Measurements from ENCODE around the gene CMKLR1.

CMKLR1 gene

DNA sequence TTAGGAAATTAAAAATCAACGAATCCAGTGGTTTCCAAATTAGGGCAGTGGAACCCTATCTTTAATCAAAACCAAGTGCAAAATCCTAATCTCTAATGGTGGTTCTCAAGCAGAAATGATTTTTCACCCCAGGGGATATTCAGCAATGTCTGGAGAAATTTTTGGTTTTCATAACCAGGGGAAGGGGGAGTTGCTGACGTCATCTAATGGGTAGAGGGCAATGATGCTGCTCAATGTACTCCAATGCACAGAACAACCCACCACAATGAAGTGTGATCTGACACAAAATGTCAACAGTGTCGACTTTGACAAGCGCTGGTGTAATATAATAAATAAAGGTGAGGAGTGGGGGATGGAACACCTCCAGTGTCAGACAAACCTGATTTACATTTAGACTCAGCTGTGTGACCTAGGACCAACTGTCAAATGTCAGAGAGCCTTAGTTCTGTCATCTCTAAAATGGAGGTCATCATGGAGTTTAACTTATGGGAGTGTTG, 81.5 kb downstream of the CMKLR1 start:
- DNase-seq, result no peak

DNA sequence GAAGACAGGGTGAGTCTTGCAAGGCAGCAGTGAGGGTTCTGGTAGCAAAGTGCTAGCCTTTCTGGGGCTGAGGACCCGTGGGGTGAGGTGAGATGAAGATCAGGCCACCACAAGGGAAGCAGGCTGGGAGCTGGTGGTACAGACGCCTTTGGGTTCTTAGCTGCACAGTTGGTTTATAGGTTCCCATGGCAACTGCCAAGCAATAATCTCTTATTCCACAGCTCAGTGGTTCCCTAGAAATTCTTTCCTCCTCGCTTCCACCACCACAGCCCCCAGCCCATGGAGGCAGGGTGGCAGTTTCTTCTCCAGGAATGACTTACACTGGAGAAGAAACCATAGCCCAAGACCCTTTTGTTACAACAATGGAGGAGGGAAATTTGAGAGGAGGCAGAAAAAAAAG, 82.1 kb downstream of the CMKLR1 start:
- no peak for DNase-seq

DNA sequence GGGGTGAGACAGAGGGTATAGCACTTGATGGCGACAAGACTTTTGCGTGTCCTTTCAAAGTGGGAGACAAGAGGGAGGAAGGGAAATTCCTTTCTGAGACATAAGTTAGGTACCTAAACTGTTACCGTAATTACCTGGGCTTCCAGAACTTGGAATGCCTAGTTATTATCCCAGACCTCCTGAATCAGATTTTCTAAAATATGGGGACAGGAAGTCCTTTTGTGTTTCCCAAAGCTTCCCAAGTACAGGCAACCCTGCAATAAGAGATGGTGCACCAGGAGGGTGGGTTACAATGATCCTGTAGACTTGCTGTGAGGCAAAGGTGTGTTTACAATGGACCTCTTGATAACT, 83.9 kb downstream of the CMKLR1 start:
- DNase-seq, result no peak

DNA sequence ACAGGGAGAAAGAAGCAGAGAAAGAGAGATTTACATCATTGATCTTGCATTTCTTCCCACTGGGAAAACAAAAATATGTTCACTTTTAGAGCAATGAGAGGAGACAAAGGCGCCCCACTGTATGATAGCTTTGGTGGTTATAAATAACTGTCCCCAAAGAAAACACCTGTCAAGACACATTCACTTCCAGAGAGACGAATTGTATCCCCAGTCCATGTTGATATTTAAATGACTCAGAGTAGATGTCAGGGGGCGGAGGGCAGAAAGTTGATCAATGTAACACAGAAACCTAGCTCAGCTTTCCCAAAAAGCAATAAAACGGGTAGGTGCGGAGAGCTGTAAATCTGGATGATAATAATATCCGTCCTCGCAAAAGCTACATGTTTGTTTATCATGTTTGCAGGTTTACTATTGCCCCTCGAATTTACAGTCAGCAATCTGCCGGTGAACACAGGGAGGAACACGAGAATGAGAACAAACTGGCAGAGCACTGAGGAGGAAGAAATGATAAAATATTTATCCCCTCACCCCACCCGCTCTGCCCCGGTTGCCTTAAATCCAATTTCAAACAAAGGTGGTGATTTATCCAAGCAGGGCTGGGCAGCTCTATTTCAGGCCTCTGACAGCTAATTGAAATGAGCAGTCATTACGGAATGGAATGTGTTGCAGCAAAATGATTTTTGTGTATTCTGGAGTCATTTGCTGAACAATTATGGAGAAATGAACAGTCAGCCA, 84.4 kb downstream of the CMKLR1 start:
- no peak for DNase-seq

DNA sequence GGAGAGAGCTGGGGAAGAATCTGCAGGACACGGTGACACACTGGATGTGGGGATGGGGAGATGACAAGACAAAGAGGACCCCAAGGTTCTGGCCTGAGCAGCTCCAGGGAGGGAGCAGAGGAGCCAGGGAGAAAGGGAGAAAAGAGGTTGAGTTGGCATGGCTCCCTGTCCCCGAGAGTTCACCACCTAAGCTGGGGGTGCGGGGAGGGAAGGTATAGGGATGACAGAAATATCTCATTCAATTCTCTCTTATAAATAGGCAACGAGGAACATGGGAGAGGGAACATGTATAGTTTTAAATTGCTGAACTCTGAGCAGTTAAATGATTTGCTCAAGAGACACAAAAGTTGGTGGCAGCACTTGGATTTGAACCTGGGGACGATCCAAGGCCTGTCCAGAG, 85.1 kb downstream of the CMKLR1 start:
- DNase-seq, result no peak

DNA sequence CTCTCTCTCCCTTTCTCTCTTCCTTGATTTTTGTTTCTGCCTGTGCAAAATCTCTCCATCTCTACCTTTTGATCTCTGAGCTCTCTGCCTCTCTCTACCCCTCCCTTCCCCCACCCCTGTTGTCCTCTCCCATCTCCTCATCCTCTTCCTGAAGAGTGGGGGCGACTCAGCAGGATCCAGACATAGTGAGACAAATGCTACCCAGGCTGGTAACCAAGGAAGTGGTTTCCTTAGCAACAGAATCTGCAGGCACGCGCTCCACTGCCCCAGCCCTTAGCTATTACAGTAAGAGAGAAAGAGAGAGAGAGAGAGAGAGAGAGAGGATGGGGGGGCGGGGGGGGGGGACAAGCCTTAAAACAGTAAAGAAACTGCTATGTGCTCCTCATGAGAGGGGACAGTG, 85.6 kb downstream of the CMKLR1 start:
- DNase-seq, result no peak

DNA sequence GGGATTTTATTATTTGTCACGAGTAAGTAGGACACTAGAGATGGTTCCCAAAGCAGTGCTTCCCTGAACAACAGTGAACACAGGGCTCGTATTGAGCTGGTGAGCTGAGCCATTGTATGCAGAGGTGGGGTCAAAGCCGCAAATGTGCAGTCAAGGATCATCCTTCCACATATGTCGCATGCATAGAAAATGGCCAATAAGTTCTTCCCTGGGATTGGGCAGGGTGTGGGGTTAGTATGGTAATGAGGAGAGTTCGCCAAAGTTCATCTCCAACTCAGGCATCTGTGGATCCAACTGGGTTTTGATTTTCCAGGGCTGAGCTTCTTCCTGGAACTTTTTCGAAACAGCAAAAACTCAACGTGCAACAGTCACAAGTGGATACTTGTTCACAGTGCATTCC, 86.6 kb downstream of the CMKLR1 start:
- DNase-seq, result no peak

DNA sequence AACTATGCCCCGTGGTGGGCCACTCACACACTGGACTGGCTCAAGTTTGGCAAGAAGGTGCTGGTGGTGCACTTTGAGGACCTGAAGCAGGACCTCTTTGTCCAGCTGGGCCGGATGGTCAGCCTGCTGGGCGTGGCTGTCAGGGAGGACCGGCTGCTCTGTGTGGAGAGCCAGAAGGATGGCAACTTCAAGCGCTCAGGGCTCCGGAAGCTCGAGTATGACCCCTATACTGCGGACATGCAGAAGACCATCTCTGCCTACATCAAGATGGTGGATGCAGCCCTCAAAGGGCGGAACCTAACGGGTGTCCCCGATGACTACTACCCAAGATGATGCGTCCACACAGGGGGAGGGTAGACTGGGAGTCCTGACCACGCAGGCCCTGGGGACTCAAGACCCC, 91.1 kb downstream of the CMKLR1 start:
- no peak for DNase-seq

DNA sequence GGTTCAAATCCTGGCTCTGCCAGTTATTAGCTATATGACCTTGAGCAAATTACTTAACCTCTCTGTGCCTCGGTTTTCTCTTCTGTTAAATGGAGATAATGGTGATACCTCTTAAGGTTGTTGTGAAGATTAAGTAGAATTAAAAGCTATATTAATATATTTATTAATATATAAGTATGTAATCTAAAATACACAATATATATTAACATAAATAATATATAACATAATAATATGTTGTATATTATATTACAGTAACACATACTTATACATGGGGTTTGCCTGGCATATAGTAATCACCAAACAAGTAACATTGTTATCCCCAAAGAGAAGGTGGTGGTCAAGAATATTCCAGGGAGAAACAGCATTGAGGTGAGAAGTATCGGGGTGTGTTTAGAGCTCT, 92.0 kb downstream of the CMKLR1 start:
- no peak for DNase-seq

DNA sequence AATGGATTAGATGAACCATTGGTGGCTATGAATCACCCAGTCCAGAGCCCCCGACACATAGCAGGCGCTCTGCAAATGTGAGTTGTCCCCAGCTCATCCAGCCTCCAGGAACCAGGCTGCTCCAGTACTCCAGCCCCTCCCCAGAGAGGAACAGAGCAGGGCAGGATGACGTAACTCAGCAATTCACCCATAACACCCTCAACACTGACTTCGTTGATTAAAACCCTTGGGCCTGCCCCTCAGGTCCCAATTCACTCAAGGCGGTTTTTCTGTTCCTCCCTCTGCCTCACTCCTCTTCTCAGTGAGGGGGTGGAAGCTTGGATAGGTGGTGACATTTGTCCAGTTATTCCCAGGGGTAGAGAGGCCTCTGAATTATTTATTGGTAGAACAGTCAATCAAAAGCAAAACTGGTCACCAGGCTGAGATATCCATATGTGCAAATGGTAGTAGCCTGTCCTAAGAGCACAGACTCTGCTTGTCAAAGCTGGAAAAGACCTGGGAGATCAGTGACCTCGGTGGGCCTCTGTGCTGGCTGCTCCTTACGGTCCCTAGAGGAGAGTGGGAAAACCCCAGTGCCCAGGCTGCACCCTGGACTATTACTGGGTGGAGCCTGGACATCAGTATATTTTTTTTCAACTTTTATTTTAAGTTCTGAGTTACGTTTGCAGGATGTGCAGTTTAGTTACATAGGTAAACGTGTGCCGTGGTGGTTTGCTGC, 97.0 kb downstream of the CMKLR1 start:
- DNase-seq, result no peak

DNA sequence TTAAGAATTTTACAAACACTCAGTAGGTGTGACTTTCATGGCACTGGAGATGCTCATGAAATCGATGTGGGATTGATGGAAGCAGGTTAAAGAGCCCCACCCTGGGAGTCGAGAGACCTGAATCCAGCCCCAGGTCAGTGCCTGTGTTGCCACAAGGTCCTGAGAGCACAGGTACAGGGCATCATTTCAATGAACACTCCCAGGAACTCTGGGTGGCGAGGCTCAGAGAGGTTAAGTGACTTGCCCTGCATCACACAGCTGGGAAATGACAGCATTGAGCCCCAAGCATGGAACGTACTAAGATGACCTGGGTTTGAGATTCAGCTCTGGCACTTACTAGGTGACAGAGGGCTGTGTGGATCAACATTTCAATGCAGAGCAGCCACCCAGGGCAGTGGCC, 98.2 kb downstream of the CMKLR1 start:
- no peak for DNase-seq

DNA sequence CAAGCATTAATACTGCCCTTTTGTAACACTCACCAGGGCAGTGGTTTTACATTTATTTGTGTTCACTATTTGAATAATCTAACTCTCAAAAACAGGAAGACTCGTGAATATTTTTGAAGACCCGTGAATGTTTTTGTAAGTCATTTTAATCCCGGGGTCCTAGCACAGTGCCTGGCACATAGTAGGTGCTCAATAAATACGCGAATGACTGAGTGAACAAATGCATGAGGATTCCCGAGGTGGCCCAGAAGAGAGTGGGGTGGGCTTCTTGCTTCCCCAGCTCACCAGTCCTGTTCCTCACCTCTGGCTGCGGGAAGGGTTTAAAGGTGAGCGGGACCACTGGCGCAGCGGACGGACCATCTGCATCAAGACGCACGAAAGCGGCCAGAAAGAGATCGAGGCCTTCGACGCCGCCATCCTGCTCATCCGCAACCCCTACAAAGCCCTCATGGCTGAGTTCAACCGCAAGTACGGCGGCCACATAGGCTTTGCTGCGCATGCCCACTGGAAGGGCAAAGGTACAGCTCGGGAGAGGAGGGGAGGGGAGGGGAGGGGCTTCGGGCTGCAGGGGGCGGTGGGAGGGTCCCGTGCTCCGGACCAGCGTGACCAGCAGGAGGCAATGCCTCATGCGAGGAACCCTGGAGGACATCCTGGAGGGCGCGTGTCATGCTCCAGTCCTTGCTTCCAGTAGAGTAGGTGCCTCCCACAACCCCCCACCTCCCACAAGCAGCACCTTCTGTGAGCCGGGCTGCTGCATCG, 98.9 kb downstream of the CMKLR1 start:
- no peak for DNase-seq

DNA sequence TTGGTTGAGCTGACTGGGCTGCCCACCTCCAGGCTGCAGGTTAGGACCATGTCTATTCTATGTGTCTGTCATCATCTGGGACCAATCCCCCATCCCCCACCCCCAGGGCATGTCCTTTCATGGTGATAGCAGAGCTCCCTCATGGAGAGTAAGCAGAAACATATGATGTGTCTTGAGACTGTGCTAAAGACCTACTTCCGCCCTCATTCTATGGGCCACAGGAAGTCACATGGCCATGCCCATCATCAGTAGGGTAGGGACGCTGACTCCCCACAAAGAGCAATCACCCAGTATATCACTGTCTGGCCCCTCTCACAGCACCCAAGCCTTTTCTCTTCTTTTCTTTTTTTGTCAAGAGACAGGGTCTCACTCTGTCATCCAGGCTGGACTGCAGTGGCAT, 99.7 kb downstream of the CMKLR1 start:
- DNase-seq, result no peak

DNA sequence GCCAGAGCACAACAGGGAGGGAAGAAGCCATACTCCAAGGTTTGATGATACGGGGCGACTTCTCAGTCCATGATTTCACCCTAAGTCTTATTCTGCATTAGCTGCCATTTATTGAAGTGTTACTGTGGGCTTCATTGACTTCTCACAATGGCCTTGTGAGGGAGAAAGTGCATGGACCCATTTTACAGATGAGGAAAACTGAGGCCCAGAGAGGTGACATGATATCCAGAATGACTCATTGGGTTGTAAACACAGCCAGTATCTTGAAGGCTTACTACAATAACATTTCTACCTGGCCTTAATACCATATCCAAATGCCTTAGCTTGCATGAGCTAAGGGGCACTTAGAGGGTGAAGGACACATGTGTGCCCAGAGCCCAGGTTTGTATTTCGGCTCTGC, 100.6 kb downstream of the CMKLR1 start:
- no peak for DNase-seq
